ENCODE data around the gene NTN1. TPM values are rescaled to one million over a fixed set of nuclear protein-coding genes. Genes with fewer than 3 reads are reported as not detected.

Gene NTN1
- total RNA-seq, 1 experiment from 2014 or later, result 4.9 TPM

GRCh38 chr17:9217151-9218056, 196.1 kb downstream of the NTN1 start:
- peak; percentile 14 for DNase-seq (ENCODE audit: low spot score)

- no peak for DNase-seq (ENCODE audit: low spot score)
These were observed 196.8 kb downstream of the NTN1 start for GRCh38 chr17:9218064-9218635.

GRCh38 chr17:9218911-9219310, 197.6 kb downstream of the NTN1 start:
- no peak for DNase-seq (ENCODE audit: low spot score)

GRCh38 chr17:9219631-9220397, 198.5 kb downstream of the NTN1 start:
- no peak for DNase-seq (ENCODE audit: low spot score)

GRCh38 chr17:9220398-9221146, 199.3 kb downstream of the NTN1 start:
- DNase-seq (ENCODE audit: low spot score), result no peak

GRCh38 chr17:9221147-9221921, 200.0 kb downstream of the NTN1 start:
- no peak for DNase-seq (ENCODE audit: low spot score)

- no peak for DNase-seq (ENCODE audit: low spot score)
These were observed 200.5 kb downstream of the NTN1 start for GRCh38 chr17:9221922-9222180.

- no peak for DNase-seq (ENCODE audit: low spot score)
These were observed 202.2 kb downstream of the NTN1 start for GRCh38 chr17:9223531-9223930.

GRCh38 chr17:9224485-9224884, 203.2 kb downstream of the NTN1 start:
- DNase-seq (ENCODE audit: low spot score), result no peak

GRCh38 chr17:9225305-9226101, 204.2 kb downstream of the NTN1 start:
- no peak for DNase-seq (ENCODE audit: low spot score)

GRCh38 chr17:9226130-9226793, 205.0 kb downstream of the NTN1 start:
- DNase-seq (ENCODE audit: low spot score), result no peak

GRCh38 chr17:9226794-9227135, 205.5 kb downstream of the NTN1 start:
- no peak for DNase-seq (ENCODE audit: low spot score)

GRCh38 chr17:9227819-9228407, 206.6 kb downstream of the NTN1 start:
- no peak for DNase-seq (ENCODE audit: low spot score)

GRCh38 chr17:9228408-9229159, 207.3 kb downstream of the NTN1 start:
- DNase-seq (ENCODE audit: low spot score), result peak; percentile 68

- no peak for DNase-seq (ENCODE audit: low spot score)
These were observed 208.0 kb downstream of the NTN1 start for GRCh38 chr17:9229160-9229825.

GRCh38 chr17:9229826-9230201, 208.5 kb downstream of the NTN1 start:
- no peak for DNase-seq (ENCODE audit: low spot score)

GRCh38 chr17:9230346-9230745, 209.0 kb downstream of the NTN1 start:
- no peak for DNase-seq (ENCODE audit: low spot score)

- no peak for DNase-seq (ENCODE audit: low spot score)
These were observed 209.6 kb downstream of the NTN1 start for GRCh38 chr17:9230861-9231260.

All from A172 (cell line).